Stimulated activated CD4-positive, alpha-beta T cell treated with anti-CD3 and anti-CD28 coated beads, Interleukin-2, amount 100 ng/mL, for 4 hours (primary cell): ENCODE data around the gene B4GALT5.

ENCODE experiments used
- DNase-seq: peaks from one replicate; pipeline ENCODE4 v3.0.0-alpha.2; 2020; ENCODE audit warnings: low read depth

B4GALT5 gene

DNA sequence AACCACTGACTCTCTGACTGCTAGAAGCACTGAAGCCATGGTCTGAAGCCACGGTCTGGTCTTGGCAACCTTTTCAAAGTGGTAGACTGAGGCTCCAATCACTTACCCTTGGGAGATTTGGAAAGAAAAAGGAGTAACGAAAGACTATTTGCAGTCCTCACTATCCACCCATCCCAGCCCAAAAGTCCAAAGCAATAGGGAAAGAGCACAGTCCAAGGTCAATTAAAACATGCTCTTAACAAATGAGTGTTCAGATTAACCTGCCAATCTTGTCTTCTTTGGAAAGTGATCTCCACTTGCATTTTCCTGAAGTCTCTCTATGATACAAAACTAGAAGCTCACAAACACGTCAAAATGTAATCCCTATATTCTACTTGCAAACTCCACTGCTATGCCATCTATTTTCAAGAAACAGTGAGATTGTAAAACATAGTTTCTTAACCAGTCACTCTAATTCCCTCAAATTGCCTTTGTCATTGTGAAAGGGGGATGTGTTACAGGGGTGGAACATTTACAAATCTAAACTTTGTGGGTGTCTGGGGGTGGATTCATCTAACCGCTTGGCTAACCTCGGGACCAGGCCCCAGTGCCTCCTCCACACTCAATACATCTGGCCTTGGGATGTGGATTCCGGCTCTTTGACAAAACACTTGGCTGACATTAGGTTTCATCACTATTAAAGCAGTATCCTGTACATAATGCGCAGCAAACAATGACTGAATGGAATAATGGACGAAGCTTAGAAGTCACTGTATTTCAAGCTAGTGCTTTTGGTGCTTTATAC is 56.4 kb downstream of the B4GALT5 start:
- DNase-seq = no peak

DNA sequence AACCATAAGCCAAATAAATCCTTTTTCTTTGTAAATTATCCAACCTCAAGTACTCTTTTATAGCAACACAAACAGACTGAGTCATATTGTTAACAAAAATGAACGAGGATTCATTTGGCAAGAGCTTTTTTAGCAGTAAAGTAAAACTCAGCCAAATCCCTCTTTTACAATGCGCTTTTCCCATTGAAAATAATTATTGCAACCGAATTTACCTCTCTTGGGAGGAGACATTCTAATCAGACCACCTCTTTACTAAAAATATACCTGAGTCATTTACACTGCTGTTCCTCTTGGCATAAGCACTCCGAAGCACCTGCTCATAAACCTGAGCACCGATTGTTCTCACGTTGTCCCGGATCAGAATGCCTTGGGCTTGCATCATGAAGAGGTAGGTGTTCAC is 57.4 kb downstream of the B4GALT5 start:
- no peak for DNase-seq

DNA sequence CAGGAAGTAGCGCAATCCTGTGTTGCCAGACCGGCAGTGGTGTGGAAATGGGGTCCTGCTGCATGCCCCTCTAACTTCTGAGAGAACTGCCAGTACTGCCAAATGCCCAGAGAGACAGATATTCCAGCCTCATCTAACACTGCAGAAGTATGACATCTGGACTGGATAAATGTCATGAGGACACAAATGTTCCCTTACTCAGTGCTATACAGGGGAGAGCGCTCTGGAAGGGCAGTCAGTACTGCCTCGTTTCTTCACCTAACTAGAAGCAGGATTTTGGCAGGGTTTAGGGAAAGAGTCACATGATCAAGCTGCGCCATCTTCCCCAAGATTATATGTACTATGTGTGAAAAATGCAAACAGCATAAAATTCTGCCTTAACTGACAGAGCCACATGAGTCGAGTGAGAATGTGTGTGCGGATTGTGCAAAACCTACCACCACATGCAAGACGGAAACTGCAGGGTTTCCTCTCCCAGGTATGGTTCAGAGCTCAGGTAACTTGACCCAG is 59.7 kb downstream of the B4GALT5 start:
- no peak for DNase-seq

DNA sequence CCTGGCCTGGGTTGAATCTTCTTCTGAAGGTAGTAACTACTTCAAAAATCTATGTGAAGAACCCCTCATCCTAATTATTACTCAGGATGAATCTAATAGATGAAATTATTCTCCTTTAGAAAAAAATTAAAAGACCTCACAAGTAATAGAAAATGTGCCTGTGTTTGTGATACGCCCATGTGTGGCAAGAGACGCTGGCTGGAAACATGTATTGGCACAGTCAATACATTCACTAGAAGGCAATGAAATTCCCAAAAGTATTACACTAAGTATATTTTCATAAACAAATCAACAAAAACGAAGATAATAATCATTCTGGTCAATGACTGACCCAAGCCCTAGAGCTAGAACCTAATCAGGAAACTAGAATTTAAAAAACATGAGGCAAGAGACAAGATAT is 64.0 kb downstream of the B4GALT5 start:
- DNase-seq = no peak

DNA sequence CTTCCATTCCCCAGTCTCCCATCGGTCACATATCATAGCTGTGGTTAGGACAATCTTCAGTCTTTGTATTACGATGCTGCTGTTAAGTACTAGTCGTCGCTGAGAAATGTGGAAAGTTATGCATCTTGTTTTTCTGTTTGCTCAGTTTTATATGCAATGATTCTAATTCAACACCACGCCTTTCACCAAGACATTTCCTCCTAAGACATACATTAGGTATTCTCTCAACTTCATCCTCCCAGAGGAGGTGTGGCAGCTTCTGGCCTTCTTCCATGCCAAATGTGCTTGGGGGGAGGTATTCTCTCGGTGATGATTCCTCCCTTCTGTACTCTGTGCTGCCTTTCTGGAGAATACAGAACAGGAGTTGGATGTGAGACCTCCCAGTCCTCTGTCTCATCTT is 66.1 kb downstream of the B4GALT5 start:
- no peak for DNase-seq

DNA sequence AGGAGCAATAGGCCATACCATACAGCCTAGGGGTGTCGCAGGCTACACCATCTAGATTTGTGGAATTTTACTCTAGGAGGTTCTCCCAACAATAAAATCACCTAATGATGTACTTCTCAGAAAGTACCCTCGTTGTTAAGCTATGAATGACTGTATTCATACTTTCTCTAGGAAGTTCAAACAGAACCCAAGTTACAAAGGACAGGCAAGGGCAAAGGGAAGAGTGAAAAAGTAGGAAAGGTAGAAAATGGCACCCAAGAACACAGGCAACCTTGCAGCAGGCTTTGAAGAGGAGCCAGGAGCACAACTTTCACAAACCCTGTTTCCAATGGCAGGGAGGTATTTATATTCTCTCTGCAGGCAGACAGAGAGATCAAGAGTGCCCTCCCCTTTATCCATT is 67.2 kb downstream of the B4GALT5 start:
- DNase-seq = no peak

DNA sequence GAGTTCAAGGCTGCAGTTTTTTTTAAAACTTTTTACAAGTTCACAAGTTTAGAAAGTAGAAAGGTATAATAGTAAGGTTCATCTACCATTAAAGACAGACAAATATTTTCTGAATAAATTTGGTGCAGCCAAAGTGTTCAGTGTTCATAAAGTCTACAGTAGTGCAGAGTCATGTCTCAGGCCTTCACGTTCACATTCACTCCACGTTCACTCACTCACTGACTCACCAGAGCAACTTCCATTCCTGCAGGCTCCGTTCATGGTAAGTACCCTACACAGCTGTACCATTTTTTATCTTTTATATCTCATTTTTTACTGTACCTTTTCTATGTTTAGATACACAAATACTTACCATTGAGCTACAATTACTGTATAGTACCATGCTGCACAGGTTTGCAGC is 67.6 kb downstream of the B4GALT5 start:
- no peak for DNase-seq

DNA sequence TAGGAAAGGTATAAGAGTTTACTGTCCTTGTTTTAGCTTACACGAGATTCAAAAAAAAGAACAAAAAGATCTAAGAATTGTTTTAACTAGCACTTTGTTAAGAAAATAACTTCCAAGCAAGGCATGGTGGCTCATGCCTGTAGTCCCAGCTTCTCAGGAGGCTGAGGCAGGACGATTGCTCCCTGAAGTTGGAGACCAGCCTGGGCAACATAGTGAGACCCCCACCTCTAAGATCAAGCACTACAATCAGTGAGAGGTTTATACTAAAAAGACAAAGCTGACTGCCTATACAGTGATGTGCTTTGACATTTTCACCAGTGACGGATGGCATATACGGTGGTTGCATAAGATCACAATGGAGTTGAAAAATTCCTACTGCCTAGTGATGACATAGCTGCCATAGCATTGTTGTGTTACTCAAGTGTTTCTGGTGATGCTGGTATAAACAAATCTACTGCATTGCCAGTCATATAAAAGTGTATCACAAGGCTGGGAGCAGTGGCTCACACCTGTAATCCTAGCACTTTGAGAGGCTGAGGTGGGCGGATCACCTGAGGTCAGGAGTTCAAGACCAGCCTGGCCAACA is 68.6 kb downstream of the B4GALT5 start:
- no peak for DNase-seq

DNA sequence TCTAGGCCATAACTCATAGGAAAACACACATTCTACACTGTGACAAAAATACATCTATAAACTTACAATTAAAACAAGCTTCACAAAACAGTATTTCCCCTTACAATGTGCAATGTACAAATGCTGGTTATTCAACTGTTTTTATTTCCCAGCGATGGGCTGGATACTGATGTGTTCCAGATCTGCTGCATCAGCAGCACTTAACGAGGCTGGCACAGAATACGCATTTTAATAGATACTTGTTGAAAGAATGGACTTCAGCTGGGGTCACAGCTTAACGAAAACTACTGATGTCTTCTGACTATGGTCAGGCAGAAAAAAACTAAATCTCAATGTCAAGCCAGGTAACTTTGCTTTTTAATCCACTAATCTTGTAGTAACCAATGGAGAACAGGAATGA is 70.9 kb downstream of the B4GALT5 start:
- no peak for DNase-seq

DNA sequence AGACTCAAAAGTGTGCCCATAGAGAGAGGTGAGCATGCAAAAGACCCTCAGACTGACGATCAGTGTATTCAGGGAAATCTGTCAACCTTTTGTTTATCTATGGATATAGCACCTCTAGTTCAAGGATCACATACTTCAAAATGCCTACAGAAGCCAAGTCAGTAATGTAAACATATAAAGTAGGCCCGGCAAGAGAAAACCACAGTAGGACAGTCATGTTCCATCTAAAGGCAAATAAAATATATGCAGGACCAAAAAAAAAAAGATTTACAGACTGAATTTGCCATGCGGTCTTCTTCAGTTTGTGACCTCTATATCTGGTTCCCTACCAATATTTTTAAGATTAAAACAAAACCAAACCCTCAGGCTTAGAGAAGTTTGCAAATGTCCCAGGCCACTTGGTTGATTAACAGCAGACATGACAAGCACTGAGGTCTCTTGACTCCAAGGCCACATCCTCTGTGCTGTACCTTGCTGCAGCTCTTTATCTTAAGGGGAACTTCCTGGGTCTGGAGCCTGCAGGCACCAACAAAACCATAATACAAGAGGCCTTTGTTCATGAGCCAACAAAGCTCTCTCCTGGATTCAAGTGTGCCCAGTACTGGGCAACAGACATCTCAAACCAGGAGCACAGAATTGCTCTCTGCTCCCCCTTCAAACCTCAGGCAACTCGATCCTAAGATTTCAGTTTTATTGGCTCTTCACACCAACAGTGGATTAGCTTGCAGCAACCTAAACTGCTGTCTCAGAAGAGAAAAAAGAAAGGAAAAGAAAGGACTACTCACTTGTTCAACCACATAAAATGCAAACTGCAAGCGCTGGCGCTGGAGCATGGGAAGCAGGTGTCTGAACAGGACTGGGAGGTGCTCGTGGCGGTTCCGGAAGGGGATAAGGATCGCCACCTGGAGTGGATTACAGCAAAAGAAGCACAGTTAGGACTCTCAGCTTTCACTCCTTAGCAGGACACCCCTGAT is 71.7 kb downstream of the B4GALT5 start:
- no peak for DNase-seq

DNA sequence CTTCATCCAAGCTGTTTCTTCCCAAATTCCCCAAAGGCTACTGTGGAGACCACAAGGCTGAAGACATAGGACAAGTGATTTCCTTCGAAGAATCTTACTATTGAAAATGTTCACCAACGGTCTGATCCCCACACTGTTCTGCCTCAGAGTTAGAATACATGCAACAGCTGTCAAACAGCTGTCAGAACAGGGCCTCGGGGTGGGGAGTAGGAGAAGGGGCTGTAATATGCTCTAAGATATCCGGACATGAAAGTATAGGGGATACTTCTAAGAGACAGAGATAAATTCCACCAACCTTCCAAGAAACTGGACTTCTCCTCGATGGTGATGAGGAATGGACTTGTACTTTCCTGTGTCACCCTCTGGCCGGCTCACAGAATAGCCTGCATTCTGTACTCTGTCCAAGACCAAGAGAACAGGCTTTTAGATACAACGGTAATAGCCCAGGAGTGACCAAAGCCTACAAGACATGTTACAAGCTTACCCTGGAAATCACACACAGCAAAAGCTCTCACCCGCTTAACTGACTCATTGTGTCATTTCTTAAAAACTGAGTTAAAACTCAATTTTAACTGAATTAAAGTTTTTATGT is 76.5 kb downstream of the B4GALT5 start:
- DNase-seq = no peak

DNA sequence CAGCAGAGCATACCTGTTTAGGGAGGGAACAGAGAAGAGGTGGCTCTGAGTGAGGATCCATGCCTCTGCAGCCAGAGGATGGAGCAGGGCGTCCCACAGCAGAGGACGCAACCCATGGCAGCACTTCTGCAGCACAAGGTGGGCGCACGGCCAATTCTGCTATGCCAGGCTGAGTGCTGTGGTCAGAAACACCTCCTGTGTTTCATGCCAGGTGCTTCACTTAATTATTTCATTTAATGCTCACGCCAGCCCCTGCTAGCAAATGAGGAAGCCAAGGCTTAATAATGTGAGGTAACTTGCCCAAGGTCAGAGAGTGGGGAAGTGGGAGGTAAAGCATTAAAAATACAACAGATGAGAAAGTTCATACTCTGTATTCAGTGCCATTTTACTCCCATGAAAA is 77.2 kb downstream of the B4GALT5 start:
- DNase-seq = no peak

DNA sequence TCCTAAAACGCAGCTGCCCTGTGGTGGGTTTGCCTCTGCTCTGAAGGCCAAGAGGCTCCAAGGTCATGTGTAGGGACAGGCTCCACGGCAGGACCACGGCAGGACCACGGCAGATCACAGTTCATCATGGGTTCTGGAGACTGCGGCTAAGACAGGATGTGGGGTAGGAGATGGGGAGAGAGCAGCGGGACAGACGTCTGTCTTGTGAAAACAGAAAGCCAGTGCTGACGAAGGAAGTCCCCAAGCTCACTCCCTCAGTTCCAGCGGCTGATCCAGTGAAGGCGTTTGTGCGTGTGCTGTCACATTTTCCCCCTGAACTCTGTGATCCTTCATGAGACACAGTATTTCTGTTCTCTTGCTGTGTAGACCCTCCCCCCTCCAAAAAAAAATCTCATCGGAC is 77.8 kb downstream of the B4GALT5 start:
- no peak for DNase-seq

DNA sequence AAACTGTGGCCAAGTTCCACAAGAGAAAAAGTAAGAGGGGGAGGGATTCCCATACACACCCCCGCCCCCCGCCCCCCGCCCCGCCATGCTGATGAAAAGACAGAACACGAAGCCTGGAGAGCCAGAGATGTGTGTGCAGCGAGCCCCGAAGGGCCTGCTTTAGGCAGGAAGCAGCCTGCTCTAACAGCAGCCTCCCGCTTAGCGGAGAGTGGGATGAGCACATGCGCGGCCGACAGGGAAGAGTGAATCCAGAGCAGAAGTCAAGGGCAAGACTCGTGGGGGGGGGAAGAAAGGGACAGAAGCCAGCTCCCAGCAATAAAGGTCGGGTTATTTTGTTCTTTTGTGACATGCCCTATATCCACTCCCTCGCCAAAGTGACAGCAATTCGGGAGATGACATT is 78.5 kb downstream of the B4GALT5 start:
- no peak for DNase-seq

DNA sequence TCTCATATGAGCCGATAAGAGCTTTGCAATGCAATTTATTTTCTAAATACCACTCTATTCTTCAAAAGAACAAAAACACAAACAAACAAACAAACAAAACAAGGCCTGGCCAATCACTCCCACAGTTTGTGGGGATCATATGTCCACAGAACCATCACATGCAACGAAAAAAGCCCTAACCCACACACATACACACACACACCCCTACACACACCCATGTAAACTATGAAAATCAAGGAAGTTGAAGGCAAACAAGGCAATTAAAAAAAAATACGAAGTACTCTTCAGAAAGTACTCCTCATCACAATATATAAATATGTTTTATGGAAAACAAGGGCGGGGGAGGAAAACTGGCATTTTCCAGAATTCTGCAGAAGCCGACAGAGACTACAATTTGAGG is 79.6 kb downstream of the B4GALT5 start:
- no peak for DNase-seq

DNA sequence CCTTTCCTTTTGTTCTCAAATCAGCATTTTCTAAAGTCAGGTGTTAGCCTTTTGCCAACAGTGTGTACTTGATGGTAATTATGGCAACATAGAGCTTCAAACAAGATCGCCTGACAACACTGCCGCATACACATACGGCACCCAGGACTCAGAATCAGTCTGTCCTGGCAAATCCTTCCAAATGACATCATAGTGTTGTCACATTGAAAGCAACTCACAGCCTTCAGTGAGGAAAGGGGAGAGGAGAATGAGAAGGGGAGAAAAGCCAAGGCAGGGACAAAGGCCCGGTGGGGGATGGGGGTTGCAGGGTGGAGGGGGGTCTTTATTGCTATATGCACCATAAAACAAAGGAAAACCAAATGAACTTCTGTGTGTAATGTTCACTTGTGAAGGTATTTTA is 80.0 kb downstream of the B4GALT5 start:
- DNase-seq = no peak

DNA sequence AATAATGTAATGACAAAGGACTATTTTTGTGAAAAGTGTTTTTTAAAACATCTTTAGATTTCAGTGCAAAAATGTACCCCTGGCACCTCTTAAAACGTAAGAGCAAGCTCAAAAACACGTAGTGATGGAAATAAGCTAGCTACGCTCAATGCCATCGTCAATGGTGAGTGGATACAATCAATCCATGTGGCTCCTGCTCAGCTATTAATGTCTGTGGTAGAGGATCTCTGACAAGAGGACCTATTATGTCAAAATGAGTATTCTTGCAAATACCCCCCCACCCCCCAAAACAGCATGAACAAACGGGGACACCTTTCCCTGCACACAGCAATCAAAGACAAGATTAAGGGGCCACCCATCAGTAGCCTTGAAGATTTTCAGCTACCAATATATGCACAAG is 80.7 kb downstream of the B4GALT5 start:
- no peak for DNase-seq

DNA sequence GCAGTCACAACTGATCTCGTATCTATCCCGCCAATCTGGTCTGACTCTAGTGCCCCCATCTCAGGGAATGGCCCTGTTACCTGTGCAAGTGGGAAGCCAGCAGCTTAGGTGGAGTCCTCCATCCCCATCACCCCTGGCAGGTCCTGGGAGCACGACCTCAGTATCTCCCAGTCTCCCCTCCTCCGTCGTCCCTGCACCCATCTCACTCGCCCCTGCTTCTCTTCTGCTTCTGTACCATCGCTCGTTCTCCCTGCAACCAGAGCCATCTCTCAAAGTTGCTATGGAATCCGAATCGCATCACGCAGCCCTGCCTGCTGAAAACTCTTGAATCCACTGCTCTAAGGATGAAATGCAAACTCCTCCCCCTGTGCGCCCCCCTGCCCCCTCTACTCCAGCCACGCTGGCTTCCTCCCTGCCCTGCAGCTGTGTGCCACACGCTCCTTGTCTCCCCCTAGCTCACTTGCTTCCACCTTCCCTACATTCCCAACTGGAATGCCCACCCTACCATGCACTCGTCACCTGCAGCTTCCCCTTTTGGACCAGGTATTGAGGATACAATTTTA is 81.7 kb downstream of the B4GALT5 start:
- no peak for DNase-seq

DNA sequence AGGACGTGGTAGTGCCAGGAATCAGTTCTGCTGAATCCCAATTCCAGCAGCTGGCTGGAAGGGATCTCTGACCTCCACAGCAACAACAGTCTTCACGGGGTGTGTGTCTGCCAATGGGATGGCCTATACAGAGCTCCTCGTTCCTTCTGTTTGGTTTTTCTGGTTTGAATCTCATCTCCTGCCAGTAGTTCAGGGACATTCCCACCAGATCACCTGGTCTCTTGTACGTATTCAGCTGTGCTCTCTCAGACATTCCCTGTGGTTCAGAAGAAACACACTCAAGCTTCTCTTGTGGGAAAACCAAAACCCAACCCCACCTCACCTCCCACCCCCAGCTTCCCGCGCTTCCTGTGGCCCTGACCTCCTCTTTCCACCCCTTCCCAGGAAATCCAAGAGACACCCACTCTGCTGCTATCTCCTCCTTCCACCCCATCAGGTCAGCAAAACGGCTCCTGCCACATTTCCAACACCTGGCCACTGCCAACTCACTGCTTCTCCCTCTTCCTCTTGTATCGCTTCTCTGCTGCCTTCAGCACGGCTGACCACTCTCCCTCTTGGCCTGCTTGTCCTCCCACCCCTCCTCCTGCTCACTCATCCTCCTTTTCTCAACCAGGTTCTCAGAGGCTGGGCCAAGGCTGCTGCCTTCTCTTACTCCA is 82.5 kb downstream of the B4GALT5 start:
- no peak for DNase-seq

DNA sequence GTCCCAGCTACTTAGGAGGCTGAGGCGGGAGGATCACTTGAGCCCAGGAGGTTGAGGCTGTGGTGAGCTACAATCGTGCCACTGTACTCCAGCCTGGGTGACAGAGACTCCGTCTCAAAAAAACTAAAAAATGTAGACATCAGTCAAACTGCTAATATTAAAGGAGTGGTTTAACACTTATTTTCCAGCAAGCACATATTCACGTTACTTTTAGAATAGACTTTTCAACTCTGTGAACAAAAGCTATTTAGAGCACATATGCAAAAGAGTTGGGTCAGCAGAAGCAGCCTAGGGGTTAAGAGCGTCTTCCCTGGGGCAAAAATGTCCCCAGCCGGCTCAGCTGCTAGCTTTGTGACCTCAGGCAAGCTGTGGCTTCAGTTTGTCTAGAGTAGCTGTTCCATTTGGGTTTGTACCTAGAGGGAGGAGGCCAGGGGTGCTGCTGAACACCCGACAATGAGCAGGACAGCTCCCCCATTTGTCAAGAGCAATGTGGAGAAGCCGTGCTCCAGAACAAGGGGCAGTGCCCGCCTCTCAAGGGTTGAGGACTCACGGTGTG is 83.2 kb downstream of the B4GALT5 start:
- no peak for DNase-seq

DNA sequence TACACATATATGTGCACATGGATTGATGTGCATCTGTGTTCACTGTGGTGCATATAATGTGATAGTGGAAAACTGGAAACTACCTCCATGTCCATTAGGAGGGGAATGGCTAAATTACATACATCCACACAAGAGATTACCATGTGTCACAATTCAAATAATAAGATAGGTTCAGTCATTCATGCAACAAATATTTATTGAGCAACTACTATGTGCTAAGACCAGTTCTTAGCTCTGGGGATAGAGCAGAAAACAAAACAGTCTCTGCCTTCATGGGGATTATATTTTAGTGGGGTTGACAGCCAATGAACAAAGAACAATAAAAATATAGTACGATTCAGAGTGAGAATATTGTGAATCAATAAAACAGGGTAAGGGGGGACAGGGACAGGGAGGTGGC is 84.1 kb downstream of the B4GALT5 start:
- no peak for DNase-seq
